ENCODE results near the gene PPP1R14D. TPM values are rescaled to one million over a fixed set of nuclear protein-coding genes. Genes with fewer than 3 reads are reported as not detected.

The PPP1R14D gene
- total RNA-seq, 1 donor, result not detected

GRCh38 chr15:40873694-40874561 lies 45.4 kb upstream of the PPP1R14D start, which contains the start of gene RHOV:
Gene RHOV (minus strand): TSS chr15:40874234. CDS start chr15:40874139, 95 bp downstream.
- TF ChIP-seq CTCF (IDR thresholded peaks at IDR 0.05; ENCODE audit: extremely low read depth, low read depth, low read length), result no peak
- H3K27me3 ChIP-seq (ENCODE audit: insufficient read depth, low read length), result peaks cover 26% of the 10 kb centered on the region
- peak; percentile 93 for DNase-seq (ENCODE audit: insufficient read length, low spot score, missing footprints)
- H4K20me1 ChIP-seq (ENCODE audit: insufficient read depth, low read length), result no peaks in the 10 kb centered on the region
- H3K4me3 ChIP-seq (ENCODE audit: insufficient read depth, low read length), result peak within 1 kb of the TSS; percentile 67
- no peak within 1 kb of the TSS for H2AFZ ChIP-seq (ENCODE audit: low read length)
- H3K27ac ChIP-seq (ENCODE audit: low read depth, low read length), result no peak within 1 kb of the TSS
- peaks cover 4% of the 10 kb centered on the region for H3K4me1 ChIP-seq (ENCODE audit: insufficient read depth, low read length)
- H3K79me2 ChIP-seq (ENCODE audit: insufficient read depth, low read length), result no peaks in the 10 kb centered on the region
- no peaks in the 10 kb centered on the region for H3K9me3 ChIP-seq (ENCODE audit: low read depth, low read length)
- H3K4me2 ChIP-seq (ENCODE audit: insufficient read depth, low read length), result peak within 1 kb of the TSS; percentile 78
- H3K36me3 ChIP-seq (ENCODE audit: insufficient read depth, low read length), result no peaks in the 10 kb centered on the region

- no peak for TF ChIP-seq CTCF (IDR thresholded peaks at IDR 0.05; ENCODE audit: extremely low read depth, low read depth, low read length)
- peak; percentile 10 for DNase-seq (ENCODE audit: insufficient read length, low spot score, missing footprints)
- Histone ChIP-seq H3K9me3 (ENCODE audit: low read depth, low read length) (no peaks in the 10 kb centered on the region), H3K4me3 (ENCODE audit: insufficient read depth, low read length) (peak overlapping the region; percentile 67), H3K27me3 (ENCODE audit: insufficient read depth, low read length) (peaks cover 26% of the 10 kb centered on the region), H3K36me3 (ENCODE audit: insufficient read depth, low read length) (no peaks in the 10 kb centered on the region), H3K79me2 (ENCODE audit: insufficient read depth, low read length) (no peaks in the 10 kb centered on the region), H3K4me2 (ENCODE audit: insufficient read depth, low read length) (peak overlapping the region; percentile 78), H3K4me1 (ENCODE audit: insufficient read depth, low read length) (peaks cover 4% of the 10 kb centered on the region), H2AFZ (ENCODE audit: low read length) (no peak overlapping the region), H4K20me1 (ENCODE audit: insufficient read depth, low read length) (no peaks in the 10 kb centered on the region), H3K27ac (ENCODE audit: low read depth, low read length) (no peak overlapping the region)
Measured at GRCh38 chr15:40872791-40873693, 44.5 kb upstream of the PPP1R14D start.

GRCh38 chr15:40871749-40872617 lies 43.5 kb upstream of the PPP1R14D start:
- Histone ChIP-seq H2AFZ (ENCODE audit: low read length) (no peak overlapping the region), H3K27me3 (ENCODE audit: insufficient read depth, low read length) (peaks cover 26% of the 10 kb centered on the region)

More at GRCh38 chr15:40871749-40872617, 43.5 kb upstream of the PPP1R14D start:
- no peaks in the 10 kb centered on the region for H3K79me2 ChIP-seq (ENCODE audit: insufficient read depth, low read length)
- H3K36me3 ChIP-seq (ENCODE audit: insufficient read depth, low read length), result no peaks in the 10 kb centered on the region
- TF ChIP-seq CTCF (IDR thresholded peaks at IDR 0.05; ENCODE audit: extremely low read depth, low read depth, low read length), result no peak
- peaks cover 4% of the 10 kb centered on the region for H3K4me1 ChIP-seq (ENCODE audit: insufficient read depth, low read length)
- no peak for DNase-seq (ENCODE audit: insufficient read length, low spot score, missing footprints)
- H3K27ac ChIP-seq (ENCODE audit: low read depth, low read length), result no peak overlapping the region
- H3K4me3 ChIP-seq (ENCODE audit: insufficient read depth, low read length), result no peak overlapping the region
- H4K20me1 ChIP-seq (ENCODE audit: insufficient read depth, low read length), result no peaks in the 10 kb centered on the region
- no peaks in the 10 kb centered on the region for H3K9me3 ChIP-seq (ENCODE audit: low read depth, low read length)
- no peak overlapping the region for H3K4me2 ChIP-seq (ENCODE audit: insufficient read depth, low read length)

All from osteoblast (primary cell).